Right ventricle myocardium inferior (tissue), 1 donor: Measurements from ENCODE around the gene TFDP2. TPM values are rescaled to one million over a fixed set of nuclear protein-coding genes. Genes with fewer than 3 reads are reported as not detected.
"Not testable (repeated sequence)": the region's sequence is repeated elsewhere in the genome, so short reads cannot be mapped to it uniquely, and the experiment has no call there.

ENCODE experiments used
- ATAC-seq: fragments of 200-7000 bp; cut with Tn5 transposase; one replicate; pipeline ENCODE4 v1.9.1; 2020; ENCODE audit warnings: mild to moderate bottlenecking, moderate library complexity
- DNase-seq: peaks from one replicate; pipeline ENCODE4 v3.0.0; 2021; ENCODE audit errors: missing footprints
- intact Hi-C: fragments of 100-400 bp; cut with DNase I; formaldehyde crosslinking; loops from one replicate; pipeline ENCODE4 v1.11.0; 2022
- total RNA-seq: library from RNA; stranded (reverse); fragmentation: NEBNext Ultra II Directional; extraction: Animal tissue kit (Norgen Biotek cat#: 25700); gene quantifications from one replicate; pipeline ENCODE4 v1.2.1, GENCODE V29; 2021
- donor health status: DM: no; HTN: yes; CAD: no; lungs with severe emphysema.

The TFDP2 gene
- total RNA-seq, 1 donor from 2014 or later: 56.1 TPM

DNA sequence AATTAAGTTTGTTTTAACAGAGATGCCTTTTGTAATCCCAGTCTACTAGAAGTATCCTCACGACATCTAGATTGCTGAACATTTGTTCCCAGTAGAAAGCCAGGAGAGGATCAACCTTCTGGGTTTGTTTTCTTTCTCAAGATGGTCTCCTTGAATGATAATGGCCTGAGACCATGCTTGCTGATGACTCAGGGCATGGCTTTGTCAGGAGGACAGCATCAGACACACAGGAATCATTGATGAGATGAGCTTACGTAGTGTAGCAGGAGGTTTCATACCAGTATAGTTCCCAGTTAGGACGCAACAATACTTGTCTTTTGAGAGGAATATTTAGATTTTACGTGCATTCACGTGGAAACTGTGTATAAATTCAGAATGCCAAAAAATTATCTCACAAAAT, 234.3 kb downstream of the TFDP2 start:
- DNase-seq (no peak), ATAC-seq (no peak)
- intact Hi-C loops: no loop called here

DNA sequence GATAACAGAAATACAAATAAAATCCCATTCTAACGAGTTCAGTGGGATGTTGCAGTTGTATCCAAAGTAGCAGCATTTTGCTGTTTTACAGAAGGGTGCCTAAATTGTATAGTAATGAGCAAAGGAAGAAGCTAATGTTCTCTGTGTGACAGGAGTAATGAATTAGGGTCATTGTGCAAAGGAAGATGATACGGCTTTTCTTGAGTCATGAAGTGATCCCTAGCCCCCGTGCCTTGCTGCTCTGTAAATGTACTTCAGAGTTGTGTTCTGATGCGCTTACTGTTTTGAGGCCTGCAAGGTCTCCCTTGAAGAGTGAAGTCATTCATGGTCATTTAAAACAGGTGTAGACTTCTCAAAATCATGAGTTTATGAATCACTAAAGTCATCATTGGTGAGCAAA, 235.0 kb downstream of the TFDP2 start:
- intact Hi-C loops: loop anchor here (5.0 kb wide), 3 partner anchors 132 to 452 kb away; no protein-coding TSS in a partner anchor
- no peak for DNase-seq
- no peak for ATAC-seq

DNA sequence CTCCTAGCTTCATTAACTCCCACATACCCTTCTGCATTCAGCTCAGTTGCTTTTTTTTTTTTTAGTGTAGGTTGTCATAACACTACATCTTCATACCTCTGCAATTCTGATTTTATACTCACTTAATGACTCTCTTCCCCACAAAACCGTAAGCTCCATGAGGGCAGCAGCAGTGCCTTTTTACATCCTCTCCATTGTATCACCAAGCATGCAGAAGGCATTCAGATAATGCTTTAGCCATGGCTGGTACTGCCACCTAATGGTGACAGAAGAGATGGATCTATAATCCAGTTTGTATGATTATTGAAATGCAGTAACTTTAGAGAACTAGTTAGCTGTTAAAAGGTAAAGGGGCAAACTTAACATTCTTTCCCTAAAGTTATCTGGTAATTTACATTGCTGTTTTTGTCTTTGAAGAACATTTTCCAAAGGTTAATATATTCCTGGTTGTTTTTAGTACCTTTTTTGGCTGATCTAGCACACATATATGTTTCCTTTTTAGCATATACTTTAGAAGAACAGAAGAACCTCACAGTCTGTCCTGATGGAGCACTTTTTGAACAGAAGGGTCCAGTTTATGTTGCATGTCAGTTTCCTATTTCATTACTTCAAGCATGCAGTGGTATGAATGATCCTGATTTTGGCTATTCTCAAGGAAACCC, 236.1 kb downstream of the TFDP2 start:
- no peak for DNase-seq
- ATAC-seq: peak; percentile 65
- intact Hi-C loops: loop anchor here (1.0 to 5.0 kb wide), 4 partner anchors 131 to 451 kb away; partner anchors contain the start of gene RNF7

DNA sequence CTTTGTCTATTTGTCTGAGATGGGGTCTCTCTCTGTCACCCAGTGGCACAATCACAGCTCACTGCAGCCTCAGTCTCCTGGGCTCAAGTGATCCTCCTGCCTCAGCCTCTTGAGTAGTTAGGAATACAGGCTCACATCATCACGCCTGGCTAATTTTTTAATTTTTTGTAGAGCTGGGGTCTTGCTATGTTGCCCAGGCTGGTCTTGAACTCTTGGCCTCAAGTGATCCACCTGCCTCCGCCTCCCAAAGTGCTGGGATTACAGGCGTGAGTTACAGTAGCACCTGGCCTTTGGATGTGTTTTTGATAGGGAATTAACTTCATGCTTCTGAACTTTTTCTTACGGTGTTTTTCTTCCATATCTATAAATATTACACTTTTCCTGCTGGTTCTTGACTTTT, 239.4 kb downstream of the TFDP2 start:
- intact Hi-C loops: loop anchor here (5.0 kb wide), 3 partner anchors 128 to 448 kb away; no protein-coding TSS in a partner anchor
- not testable (repeated sequence) for ATAC-seq, DNase-seq

DNA sequence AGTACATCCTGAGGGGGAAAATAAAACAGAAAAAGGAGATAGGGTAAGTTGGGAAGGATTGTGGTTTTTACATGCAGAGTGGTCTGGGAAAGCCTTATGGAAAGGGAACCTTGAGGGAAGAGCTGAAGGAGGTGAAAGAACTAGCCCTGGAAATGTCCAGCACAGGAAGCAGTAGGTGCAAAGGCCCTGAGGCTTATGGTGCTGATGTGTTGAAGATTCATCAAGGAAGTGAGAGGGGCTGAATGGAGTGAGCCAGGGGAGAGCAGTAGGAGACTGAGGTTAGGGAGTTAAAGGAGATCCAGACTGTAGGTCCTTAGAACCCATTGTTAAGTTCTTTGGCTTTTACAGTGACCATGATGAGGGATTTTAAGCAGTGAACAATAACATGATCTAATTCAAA, 239.9 kb downstream of the TFDP2 start:
- intact Hi-C loops: no loop called here
- DNase-seq: no peak

DNA sequence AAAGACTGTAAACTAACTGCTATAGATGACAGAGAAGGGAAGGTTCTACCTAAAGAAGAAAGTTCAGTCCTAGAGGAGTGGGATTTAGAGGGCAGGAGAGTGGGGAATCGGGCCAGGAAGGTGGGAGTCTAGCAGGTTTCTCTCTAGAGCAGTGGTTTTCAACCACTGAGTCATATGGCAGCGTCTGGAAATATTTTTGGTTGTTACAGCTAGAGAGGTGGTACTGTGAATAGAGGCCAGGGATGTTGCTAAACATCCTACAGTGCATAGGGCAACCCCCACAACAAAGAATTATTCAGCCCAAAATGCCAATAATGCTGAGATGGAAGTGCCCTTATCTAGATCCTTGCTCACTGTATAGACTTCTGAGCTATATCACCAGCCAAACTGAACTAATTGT, 244.2 kb downstream of the TFDP2 start:
- ATAC-seq (no peak), DNase-seq (no peak)
- intact Hi-C loops: no loop called here

More for the DNA sequence above, 239.9 kb downstream of the TFDP2 start:
- ATAC-seq: no peak

DNA sequence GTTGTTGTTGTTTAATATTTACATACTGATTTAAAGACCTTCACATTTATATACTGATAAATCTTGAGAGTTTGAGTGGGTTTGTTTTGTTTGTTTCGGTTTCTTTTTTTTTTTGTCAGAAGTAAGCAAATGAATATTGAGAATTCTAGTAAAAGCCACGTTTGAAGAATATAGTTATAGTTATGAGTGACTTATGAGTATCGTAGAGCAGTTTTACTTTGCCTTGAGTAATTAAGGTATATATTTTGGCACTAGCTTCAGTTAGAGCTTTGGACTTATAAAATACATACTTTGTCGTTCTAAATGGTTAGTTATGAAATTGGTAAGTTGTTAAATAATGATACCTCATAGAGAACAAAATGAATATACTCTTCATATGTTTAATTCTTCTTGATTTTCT, 245.1 kb downstream of the TFDP2 start:
- intact Hi-C loops: no loop called here
- ATAC-seq: no peak
- no peak for DNase-seq

DNA sequence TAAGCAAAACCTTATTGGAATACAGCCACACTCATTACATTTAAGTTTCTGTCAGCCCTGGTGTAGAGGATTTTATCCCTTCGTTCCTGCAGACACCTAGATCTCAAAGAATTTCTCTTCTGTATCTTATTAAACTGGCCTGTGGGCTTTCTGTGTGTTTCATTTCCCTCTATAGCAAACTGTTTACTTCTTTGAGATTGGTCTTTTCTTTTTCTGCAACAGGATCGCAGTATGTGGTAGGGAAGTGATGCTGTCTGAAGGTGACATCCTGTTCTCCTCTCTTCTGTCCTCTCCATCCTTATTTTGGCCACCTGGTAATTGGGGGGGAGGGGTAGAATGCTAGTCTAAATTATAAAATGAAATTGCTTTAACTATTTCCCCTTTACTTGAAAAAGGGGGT, 247.4 kb downstream of the TFDP2 start:
- DNase-seq: no peak
- intact Hi-C loops: no loop called here
- no peak for ATAC-seq

DNA sequence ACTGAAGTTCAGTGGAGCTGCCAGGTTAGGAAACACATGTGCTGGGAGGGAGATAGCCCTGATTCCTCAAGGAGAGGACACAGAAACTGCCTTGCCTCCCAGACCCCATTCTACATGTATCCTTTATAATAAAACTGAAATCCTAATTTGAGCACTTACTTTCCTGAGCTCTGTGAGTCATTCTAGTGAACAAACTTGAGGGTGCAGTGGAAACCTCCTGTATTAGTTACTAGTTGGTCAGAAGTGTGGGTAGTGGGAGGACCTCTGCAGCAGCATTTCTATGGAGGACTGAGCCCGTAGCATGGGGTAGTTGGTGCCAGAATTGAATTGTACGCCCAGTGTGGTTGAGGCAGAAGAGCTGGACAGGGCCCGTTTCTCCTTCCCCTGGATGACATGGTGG, 249.0 kb downstream of the TFDP2 start:
- ATAC-seq (no peak), DNase-seq (no peak)
- intact Hi-C loops: no loop called here

DNA sequence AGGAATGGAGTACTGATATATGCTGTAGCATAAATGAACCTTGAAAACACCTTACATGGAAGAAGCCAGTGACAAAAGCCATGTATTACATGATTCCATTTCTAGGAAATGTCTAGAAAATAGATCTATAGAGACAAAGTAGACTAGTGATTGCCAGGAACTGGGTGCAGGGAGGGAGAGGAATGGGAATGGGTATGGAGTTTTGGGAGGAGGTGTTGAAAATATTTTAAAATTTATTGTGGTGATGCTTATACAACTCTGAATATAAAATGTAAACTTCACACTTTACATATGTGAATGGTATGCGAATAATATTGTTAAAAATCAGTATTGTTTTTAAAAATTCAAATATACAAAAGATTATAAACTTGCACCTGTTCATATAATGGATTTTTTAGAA, 250.4 kb downstream of the TFDP2 start:
- DNase-seq (no peak), ATAC-seq (no peak)
- intact Hi-C loops: no loop called here

DNA sequence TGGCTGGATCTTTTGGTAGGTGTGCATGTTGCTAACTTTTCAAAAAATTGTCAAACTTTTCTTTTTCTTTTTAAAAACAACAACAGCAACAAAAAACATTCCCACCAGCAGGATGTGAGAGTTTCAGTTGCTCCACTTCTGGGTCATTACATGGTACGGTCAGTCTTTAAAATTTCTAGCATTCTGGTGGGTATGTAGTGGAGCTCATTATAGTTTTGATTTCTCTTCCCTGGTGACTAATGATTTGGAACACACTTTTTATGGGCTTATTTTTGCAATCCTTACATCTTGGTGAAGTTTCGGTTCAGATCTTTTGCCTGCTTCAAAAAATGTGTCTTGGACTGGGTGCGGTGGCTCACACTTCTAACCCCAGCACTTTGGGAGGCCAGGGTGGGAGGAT, 253.6 kb downstream of the TFDP2 start:
- ATAC-seq (no peak), DNase-seq (no peak)
- intact Hi-C loops: no loop called here

DNA sequence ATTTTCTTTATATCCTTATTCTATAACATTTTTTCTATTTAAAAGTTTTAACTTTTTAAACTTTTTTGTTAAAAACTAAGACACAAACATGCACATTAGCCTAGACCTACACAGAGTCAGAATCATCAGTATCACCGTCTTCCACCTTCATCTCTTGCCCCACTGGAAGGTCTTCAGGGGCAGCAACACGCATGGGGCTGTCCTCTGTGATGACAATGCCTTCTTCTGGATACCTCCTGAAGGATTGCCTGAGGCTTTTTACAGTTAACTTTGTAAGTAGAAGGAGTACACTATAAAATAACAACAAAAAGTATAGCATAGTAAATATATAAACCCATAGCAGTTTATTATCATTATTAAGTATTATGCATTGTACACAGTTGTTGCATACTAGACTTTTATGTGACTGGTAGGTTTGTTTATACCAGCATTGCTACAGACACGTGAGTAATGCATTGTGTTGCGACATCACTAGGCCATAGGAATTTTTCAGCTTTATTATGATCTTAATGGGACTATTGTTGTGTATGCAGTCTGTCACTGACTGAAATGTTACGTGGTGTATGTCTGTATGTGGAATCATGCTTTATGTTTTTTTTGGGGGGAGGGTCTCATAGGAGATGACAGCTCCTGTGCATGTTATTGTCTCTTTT, 254.7 kb downstream of the TFDP2 start:
- DNase-seq: no peak
- ATAC-seq: no peak
- intact Hi-C loops: no loop called here

Other genes starting within 250 kb of the TFDP2 start
- 8.1 TPM for gene GK5, start 76.0 kb upstream of the TFDP2 start, total RNA-seq